Uterus (tissue), 2 donors: ENCODE results near the gene NUTM1.

ENCODE experiments used
- CTCF ChIP-seq, 4 experiments: fragments of 200-600 bp in 2 of 4; fragments of 450-650 bp in 2 of 4; sonication (generic) in 2 of 4; IDR thresholded peaks; one replicate each; pipeline ENCODE4 v1.5.1; 2016 to 2019; ENCODE audit warnings: antibody characterized with exemption in 4 of 4, mild to moderate bottlenecking in 2 of 4, moderate library complexity in 1 of 4
- POLR2A ChIP-seq, 2 donors: fragments of 450-650 bp; IDR thresholded peaks; one replicate each; pipeline ENCODE4 v1.6.1; 2016; ENCODE audit warnings: antibody characterized with exemption in 2 of 2, mild to moderate bottlenecking in 1 of 2, moderate library complexity in 1 of 2

- TF ChIP-seq CTCF (IDR thresholded peaks at IDR 0.05) = no peak
- TF ChIP-seq POLR2A (IDR thresholded peaks at IDR 0.05) = no peak
Measured at GRCh38 chr15:34311563-34311962, 31.6 kb upstream of the NUTM1 start.
